ENCODE data around the gene EGFL6. TPM values are rescaled to one million over a fixed set of nuclear protein-coding genes. Genes with fewer than 3 reads are reported as not detected.

EGFL6 gene
- total RNA-seq, 1 experiment from 2014 or later: 0.96 TPM

DNA sequence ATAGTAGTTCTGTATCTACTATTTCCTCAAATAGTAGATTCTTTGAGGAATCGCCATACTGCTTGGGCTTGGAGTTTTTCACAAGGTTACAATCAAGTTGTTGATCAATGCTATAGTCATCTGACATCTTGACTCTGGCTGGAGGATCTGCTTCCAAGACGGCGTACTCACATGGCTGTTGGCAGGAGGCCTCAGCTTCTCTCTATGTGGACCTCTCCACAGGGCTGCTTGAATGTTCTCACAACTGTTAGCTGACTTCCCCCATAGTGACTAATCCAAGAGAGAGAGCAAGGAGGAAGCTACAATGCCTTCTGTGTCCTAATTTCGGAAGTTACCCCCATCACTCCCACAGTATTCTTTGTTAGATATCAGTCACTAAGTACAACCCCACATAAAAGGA, 10.3 kb downstream of the EGFL6 start:
- Mint-ChIP-seq H3K4me1 (no peaks in the 10 kb centered on the region), H3K27me3 (ENCODE audit: low read depth) (no peaks in the 10 kb centered on the region; the same call in 1 of the 2 replicates), H3K9me3 (no peaks in the 10 kb centered on the region), H3K4me3 (no peak overlapping the region), H3K36me3 (no peaks in the 10 kb centered on the region), H3K27ac (no peak overlapping the region)
- TF ChIP-seq CBFB (CRISPR knock-in tag; IDR thresholded peaks at IDR 0.05; ENCODE audit: low read depth): no peak
- no peak for TF ChIP-seq MYBL2 (CRISPR knock-in tag; IDR thresholded peaks at IDR 0.05)
- TF ChIP-seq, protein P1, sequence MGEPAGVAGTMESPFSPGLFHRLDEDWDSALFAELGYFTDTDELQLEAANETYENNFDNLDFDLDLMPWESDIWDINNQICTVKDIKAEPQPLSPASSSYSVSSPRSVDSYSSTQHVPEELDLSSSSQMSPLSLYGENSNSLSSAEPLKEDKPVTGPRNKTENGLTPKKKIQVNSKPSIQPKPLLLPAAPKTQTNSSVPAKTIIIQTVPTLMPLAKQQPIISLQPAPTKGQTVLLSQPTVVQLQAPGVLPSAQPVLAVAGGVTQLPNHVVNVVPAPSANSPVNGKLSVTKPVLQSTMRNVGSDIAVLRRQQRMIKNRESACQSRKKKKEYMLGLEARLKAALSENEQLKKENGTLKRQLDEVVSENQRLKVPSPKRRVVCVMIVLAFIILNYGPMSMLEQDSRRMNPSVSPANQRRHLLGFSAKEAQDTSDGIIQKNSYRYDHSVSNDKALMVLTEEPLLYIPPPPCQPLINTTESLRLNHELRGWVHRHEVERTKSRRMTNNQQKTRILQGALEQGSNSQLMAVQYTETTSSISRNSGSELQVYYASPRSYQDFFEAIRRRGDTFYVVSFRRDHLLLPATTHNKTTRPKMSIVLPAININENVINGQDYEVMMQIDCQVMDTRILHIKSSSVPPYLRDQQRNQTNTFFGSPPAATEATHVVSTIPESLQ (CRISPR knock-in tag; IDR thresholded peaks at IDR 0.05): no peak
- no peak for TF ChIP-seq MXD4 (CRISPR knock-in tag; IDR thresholded peaks at IDR 0.05; ENCODE audit: borderline replicate concordance)
- TF ChIP-seq GABPB1 (CRISPR knock-in tag; IDR thresholded peaks at IDR 0.05): no peak
- TF ChIP-seq, protein P2, sequence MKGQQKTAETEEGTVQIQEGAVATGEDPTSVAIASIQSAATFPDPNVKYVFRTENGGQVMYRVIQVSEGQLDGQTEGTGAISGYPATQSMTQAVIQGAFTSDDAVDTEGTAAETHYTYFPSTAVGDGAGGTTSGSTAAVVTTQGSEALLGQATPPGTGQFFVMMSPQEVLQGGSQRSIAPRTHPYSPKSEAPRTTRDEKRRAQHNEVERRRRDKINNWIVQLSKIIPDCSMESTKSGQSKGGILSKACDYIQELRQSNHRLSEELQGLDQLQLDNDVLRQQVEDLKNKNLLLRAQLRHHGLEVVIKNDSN (CRISPR knock-in tag; IDR thresholded peaks at IDR 0.05): no peak
- POLR2A ChIA-PET: no interaction called here
- CTCF ChIA-PET: no interaction called here
- ATAC-seq (no peak), DNase-seq (ENCODE audit: low spot score) (no peak)

DNA sequence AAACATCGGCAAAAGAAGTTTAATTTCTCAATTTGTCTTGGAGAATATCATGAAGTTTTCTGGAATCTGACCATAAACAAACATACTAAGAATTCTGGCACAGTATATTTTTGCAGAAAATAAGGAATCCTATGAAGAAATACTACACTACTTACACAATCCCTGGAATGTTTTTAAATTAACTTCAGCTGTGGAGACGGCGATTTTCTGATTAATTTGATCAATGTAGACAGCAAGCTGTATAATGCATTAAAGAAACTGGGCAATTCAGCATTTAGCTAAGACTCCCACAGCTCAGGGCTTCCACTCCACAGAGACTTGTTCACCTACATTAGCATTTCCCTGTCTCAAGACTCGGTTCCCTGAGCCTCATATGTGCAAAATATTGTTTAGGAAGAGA, 12.2 kb downstream of the EGFL6 start:
- Mint-ChIP-seq H3K4me1 (no peaks in the 10 kb centered on the region), H3K27me3 (ENCODE audit: low read depth) (no peaks in the 10 kb centered on the region; the same call in 1 of the 2 replicates), H3K9me3 (no peaks in the 10 kb centered on the region), H3K4me3 (no peak overlapping the region), H3K27ac (no peak overlapping the region), H3K36me3 (no peaks in the 10 kb centered on the region)
- POLR2A ChIA-PET: no interaction called here
- DNase-seq (ENCODE audit: low spot score) (no peak), ATAC-seq (no peak)
- CTCF ChIA-PET: interaction anchor here (1.7 kb wide), 1 partner anchor 64 kb away, joined by 6 read pairs; no protein-coding TSS in a partner anchor
- TF ChIP-seq ZNF317 (CRISPR knock-in tag; IDR thresholded peaks at IDR 0.05; ENCODE audit: borderline replicate concordance, low read depth) (no peak), SMAD4 (CRISPR knock-in tag; IDR thresholded peaks at IDR 0.05) (no peak), NFATC4 (CRISPR knock-in tag; IDR thresholded peaks at IDR 0.05) (no peak), RELA (CRISPR knock-in tag; IDR thresholded peaks at IDR 0.05; ENCODE audit: borderline replicate concordance) (no peak), ZNF121 (CRISPR knock-in tag; IDR thresholded peaks at IDR 0.05) (no peak), SP1 (CRISPR knock-in tag; conservative IDR thresholded peaks at IDR 0.05) (no peak), IRF2 (CRISPR knock-in tag; IDR thresholded peaks at IDR 0.05; ENCODE audit: borderline replicate concordance, low read depth) (no peak), JAZF1 (CRISPR knock-in tag; IDR thresholded peaks at IDR 0.05) (no peak), KAT7 (CRISPR knock-in tag; IDR thresholded peaks at IDR 0.05; ENCODE audit: borderline replicate concordance) (no peak), NR1H2 (CRISPR knock-in tag; IDR thresholded peaks at IDR 0.05) (no peak), SOX15 (CRISPR knock-in tag; IDR thresholded peaks at IDR 0.05) (no peak), ZNF423 (CRISPR knock-in tag; IDR thresholded peaks at IDR 0.05) (no peak), TEAD1 (CRISPR knock-in tag; IDR thresholded peaks at IDR 0.05) (no peak), FOXP1 (CRISPR knock-in tag; IDR thresholded peaks at IDR 0.05; ENCODE audit: borderline replicate concordance) (no peak)
- TF ChIP-seq, protein P3, sequence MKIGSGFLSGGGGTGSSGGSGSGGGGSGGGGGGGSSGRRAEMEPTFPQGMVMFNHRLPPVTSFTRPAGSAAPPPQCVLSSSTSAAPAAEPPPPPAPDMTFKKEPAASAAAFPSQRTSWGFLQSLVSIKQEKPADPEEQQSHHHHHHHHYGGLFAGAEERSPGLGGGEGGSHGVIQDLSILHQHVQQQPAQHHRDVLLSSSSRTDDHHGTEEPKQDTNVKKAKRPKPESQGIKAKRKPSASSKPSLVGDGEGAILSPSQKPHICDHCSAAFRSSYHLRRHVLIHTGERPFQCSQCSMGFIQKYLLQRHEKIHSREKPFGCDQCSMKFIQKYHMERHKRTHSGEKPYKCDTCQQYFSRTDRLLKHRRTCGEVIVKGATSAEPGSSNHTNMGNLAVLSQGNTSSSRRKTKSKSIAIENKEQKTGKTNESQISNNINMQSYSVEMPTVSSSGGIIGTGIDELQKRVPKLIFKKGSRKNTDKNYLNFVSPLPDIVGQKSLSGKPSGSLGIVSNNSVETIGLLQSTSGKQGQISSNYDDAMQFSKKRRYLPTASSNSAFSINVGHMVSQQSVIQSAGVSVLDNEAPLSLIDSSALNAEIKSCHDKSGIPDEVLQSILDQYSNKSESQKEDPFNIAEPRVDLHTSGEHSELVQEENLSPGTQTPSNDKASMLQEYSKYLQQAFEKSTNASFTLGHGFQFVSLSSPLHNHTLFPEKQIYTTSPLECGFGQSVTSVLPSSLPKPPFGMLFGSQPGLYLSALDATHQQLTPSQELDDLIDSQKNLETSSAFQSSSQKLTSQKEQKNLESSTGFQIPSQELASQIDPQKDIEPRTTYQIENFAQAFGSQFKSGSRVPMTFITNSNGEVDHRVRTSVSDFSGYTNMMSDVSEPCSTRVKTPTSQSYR (CRISPR knock-in tag; IDR thresholded peaks at IDR 0.05): no peak
- TF ChIP-seq, protein P4, sequence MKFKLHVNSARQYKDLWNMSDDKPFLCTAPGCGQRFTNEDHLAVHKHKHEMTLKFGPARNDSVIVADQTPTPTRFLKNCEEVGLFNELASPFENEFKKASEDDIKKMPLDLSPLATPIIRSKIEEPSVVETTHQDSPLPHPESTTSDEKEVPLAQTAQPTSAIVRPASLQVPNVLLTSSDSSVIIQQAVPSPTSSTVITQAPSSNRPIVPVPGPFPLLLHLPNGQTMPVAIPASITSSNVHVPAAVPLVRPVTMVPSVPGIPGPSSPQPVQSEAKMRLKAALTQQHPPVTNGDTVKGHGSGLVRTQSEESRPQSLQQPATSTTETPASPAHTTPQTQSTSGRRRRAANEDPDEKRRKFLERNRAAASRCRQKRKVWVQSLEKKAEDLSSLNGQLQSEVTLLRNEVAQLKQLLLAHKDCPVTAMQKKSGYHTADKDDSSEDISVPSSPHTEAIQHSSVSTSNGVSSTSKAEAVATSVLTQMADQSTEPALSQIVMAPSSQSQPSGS (CRISPR knock-in tag; IDR thresholded peaks at IDR 0.05; ENCODE audit: borderline replicate concordance, low read depth): no peak
- TF ChIP-seq, protein P5, sequence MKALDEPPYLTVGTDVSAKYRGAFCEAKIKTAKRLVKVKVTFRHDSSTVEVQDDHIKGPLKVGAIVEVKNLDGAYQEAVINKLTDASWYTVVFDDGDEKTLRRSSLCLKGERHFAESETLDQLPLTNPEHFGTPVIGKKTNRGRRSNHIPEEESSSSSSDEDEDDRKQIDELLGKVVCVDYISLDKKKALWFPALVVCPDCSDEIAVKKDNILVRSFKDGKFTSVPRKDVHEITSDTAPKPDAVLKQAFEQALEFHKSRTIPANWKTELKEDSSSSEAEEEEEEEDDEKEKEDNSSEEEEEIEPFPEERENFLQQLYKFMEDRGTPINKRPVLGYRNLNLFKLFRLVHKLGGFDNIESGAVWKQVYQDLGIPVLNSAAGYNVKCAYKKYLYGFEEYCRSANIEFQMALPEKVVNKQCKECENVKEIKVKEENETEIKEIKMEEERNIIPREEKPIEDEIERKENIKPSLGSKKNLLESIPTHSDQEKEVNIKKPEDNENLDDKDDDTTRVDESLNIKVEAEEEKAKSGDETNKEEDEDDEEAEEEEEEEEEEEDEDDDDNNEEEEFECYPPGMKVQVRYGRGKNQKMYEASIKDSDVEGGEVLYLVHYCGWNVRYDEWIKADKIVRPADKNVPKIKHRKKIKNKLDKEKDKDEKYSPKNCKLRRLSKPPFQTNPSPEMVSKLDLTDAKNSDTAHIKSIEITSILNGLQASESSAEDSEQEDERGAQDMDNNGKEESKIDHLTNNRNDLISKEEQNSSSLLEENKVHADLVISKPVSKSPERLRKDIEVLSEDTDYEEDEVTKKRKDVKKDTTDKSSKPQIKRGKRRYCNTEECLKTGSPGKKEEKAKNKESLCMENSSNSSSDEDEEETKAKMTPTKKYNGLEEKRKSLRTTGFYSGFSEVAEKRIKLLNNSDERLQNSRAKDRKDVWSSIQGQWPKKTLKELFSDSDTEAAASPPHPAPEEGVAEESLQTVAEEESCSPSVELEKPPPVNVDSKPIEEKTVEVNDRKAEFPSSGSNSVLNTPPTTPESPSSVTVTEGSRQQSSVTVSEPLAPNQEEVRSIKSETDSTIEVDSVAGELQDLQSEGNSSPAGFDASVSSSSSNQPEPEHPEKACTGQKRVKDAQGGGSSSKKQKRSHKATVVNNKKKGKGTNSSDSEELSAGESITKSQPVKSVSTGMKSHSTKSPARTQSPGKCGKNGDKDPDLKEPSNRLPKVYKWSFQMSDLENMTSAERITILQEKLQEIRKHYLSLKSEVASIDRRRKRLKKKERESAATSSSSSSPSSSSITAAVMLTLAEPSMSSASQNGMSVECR (CRISPR knock-in tag; IDR thresholded peaks at IDR 0.05; ENCODE audit: borderline replicate concordance): no peak
- TF ChIP-seq, protein P6, sequence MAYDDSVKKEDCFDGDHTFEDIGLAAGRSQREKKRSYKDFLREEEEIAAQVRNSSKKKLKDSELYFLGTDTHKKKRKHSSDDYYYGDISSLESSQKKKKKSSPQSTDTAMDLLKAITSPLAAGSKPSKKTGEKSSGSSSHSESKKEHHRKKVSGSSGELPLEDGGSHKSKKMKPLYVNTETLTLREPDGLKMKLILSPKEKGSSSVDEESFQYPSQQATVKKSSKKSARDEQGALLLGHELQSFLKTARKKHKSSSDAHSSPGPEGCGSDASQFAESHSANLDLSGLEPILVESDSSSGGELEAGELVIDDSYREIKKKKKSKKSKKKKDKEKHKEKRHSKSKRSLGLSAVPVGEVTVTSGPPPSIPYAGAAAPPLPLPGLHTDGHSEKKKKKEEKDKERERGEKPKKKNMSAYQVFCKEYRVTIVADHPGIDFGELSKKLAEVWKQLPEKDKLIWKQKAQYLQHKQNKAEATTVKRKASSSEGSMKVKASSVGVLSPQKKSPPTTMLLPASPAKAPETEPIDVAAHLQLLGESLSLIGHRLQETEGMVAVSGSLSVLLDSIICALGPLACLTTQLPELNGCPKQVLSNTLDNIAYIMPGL (CRISPR knock-in tag; IDR thresholded peaks at IDR 0.05): no peak
